Stimulated activated CD8-positive, alpha-beta memory T cell treated with anti-CD3 and anti-CD28 coated beads, Interleukin-15, amount 100 ng/mL, for 1 hour (primary cell): ENCODE data around the gene SNX14.

ENCODE experiments used
- DNase-seq: peaks from one replicate; pipeline ENCODE4 v3.0.0-alpha.2; 2020; ENCODE audit warnings: low read depth

The SNX14 gene

GRCh38 chr6:85506441-85507093, 87.1 kb downstream of the SNX14 start:
- no peak for DNase-seq

GRCh38 chr6:85498596-85499258, 94.9 kb downstream of the SNX14 start:
- no peak for DNase-seq

- no peak for DNase-seq
These were observed 96.8 kb downstream of the SNX14 start for GRCh38 chr6:85496856-85497255.

GRCh38 chr6:85496009-85496579, 97.6 kb downstream of the SNX14 start:
- DNase-seq: no peak

- no peak for DNase-seq
These were observed 98.8 kb downstream of the SNX14 start for GRCh38 chr6:85494547-85495536.

GRCh38 chr6:85493389-85493788, 100.3 kb downstream of the SNX14 start:
- no peak for DNase-seq

GRCh38 chr6:85490516-85491248, 103.0 kb downstream of the SNX14 start:
- DNase-seq: no peak

GRCh38 chr6:85484948-85485347, 108.7 kb downstream of the SNX14 start:
- no peak for DNase-seq

GRCh38 chr6:85483846-85484245, 109.8 kb downstream of the SNX14 start:
- DNase-seq: no peak

- DNase-seq: peak; percentile 77
These were observed 110.6 kb downstream of the SNX14 start for GRCh38 chr6:85482905-85483700.

GRCh38 chr6:85482206-85482904, 111.3 kb downstream of the SNX14 start:
- DNase-seq: no peak

- no peak for DNase-seq
These were observed 114.5 kb downstream of the SNX14 start for GRCh38 chr6:85479208-85479607.

- no peak for DNase-seq
These were observed 117.1 kb downstream of the SNX14 start for GRCh38 chr6:85476532-85476931.

- no peak for DNase-seq
These were observed 119.9 kb downstream of the SNX14 start for GRCh38 chr6:85473748-85474147.

- DNase-seq: no peak
These were observed 120.9 kb downstream of the SNX14 start for GRCh38 chr6:85472744-85473143.

- DNase-seq: no peak
These were observed 123.6 kb downstream of the SNX14 start for GRCh38 chr6:85470023-85470410.

- no peak for DNase-seq
These were observed 124.2 kb downstream of the SNX14 start for GRCh38 chr6:85469276-85470022.

GRCh38 chr6:85468326-85468725, 125.3 kb downstream of the SNX14 start:
- DNase-seq: no peak

- DNase-seq: no peak
These were observed 127.9 kb downstream of the SNX14 start for GRCh38 chr6:85465762-85466161.
